LNCaP clone FGC (cell line): Measurements from ENCODE around the gene GABRA5.

Source experiments
- DNase-seq: peaks from one replicate; pipeline ENCODE4 v3.0.0-alpha.2; 2011; ENCODE audit warnings: low read depth
- H3K4me3 ChIP-seq: 2 replicates; pipeline ENCODE4 v1.5.1; 2011; ENCODE audit warnings: mild to moderate bottlenecking, low read depth, low read length, control low read depth
- CTCF ChIP-seq: IDR thresholded peaks from 2 replicates; pipeline ENCODE4 v1.5.1; 2012; ENCODE audit warnings: mild to moderate bottlenecking; ENCODE audit not compliant: control insufficient read depth, insufficient read depth; ENCODE audit errors: extremely low read depth

The GABRA5 gene

GRCh38 chr15:26868029-26868685 is 1.3 kb downstream of the GABRA5 start:
- no peak overlapping the region for H3K4me3 ChIP-seq
- no peak for DNase-seq
- TF ChIP-seq CTCF, result no peak

- H3K4me3 ChIP-seq, result no peak overlapping the region
- no peak for TF ChIP-seq CTCF
- no peak for DNase-seq
Observed at GRCh38 chr15:26869628-26870027, 2.8 kb downstream of the GABRA5 start.

- no peak for TF ChIP-seq CTCF
- no peak for DNase-seq
- H3K4me3 ChIP-seq, result no peak overlapping the region
Observed at GRCh38 chr15:26870346-26870745, 3.5 kb downstream of the GABRA5 start.

- DNase-seq, result no peak
- no peak overlapping the region for H3K4me3 ChIP-seq
- no peak for TF ChIP-seq CTCF
Observed at GRCh38 chr15:26872206-26872605, 5.3 kb downstream of the GABRA5 start.

GRCh38 chr15:26873846-26874245 is 7.0 kb downstream of the GABRA5 start:
- no peak overlapping the region for H3K4me3 ChIP-seq
- no peak for DNase-seq
- TF ChIP-seq CTCF, result no peak

- no peak for TF ChIP-seq CTCF
- no peak for DNase-seq
- no peak overlapping the region for H3K4me3 ChIP-seq
Observed at GRCh38 chr15:26874774-26875475, 8.1 kb downstream of the GABRA5 start.

GRCh38 chr15:26875476-26875850 is 8.6 kb downstream of the GABRA5 start:
- H3K4me3 ChIP-seq, result no peak overlapping the region
- no peak for TF ChIP-seq CTCF
- DNase-seq, result no peak
